ENCODE results near the gene DNAH11.

The DNAH11 gene

GRCh38 chr7:21942955-21943354 lies 400.1 kb downstream of the DNAH11 start:
- DNase-seq = no peak

GRCh38 chr7:21943436-21943835 lies 400.6 kb downstream of the DNAH11 start:
- DNase-seq = no peak

GRCh38 chr7:21944616-21945453 lies 402.0 kb downstream of the DNAH11 start:
- no peak for DNase-seq

GRCh38 chr7:21945454-21946221 lies 402.8 kb downstream of the DNAH11 start, which contains the start of gene CDCA7L:
Gene CDCA7L (minus strand): TSS chr7:21945899. CDS start chr7:21945804, 95 bp downstream.
- peak; percentile 78 for DNase-seq

- no peak for DNase-seq
These were observed 403.4 kb downstream of the DNAH11 start for GRCh38 chr7:21946222-21946709.

- DNase-seq = no peak
These were observed 404.2 kb downstream of the DNAH11 start for GRCh38 chr7:21947056-21947455.

GRCh38 chr7:21947946-21948345 lies 405.1 kb downstream of the DNAH11 start:
- no peak for DNase-seq

DNA sequence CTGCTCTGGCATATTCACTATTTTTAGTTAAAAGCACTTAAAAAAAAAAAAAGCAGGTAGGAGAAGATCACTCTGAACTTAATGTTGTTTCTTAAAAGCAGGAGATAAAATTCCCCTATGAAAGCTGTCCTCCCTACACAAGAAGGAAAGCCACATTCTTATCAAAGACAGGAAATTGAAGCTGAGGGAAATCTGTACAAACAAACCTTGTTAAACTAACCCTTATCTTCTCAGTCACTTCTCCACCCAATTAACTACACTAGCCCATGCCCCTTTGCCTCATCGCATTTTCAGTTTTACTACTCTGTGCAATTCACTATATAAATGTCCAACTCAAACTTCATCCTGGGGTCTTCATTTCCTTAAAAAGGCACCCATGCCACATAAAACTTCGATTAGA lies 405.5 kb downstream of the DNAH11 start:
- DNase-seq = no peak

DNA sequence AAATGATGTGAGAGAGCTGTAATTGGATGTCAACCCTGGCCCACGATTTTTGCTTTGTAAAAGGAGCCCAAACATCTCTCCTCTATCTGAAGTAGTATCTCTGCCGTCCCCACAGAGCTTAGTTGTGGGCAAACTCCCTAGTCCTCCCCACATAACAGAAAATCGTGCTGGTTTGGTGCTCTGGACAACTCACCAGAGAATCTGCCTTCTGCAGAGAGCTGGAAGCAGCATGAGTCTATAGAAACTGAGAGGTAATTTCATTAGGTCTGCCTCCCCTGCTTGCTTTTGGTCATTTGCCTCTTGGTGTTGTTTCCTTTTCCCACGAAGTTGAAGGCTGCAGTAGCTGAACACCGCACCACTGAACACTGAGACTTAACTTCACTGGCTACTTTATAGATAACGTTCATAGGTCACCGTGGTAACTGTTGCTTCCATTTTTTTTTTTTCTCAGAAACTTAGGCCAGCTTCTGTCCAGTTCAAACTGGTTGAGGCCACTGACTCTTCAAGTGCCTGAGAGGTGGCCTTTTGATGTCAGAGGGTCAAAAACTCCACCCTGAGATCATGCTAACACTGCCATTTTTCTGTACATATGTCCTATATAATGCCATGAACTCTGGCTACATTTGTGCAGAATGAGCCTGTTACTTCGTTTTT lies 406.2 kb downstream of the DNAH11 start:
- DNase-seq = no peak
